NB4 (cell line): ENCODE measurements around the gene SYNDIG1.

Experiments used
- DNase-seq: peaks from one replicate; pipeline ENCODE4 v3.0.0; 2010; ENCODE audit warnings: low read depth
- H3K4me3 ChIP-seq: one replicate; pipeline ENCODE4 v1.5.1; 2011; ENCODE audit warnings: mild to moderate bottlenecking, low read depth, low read length, moderate library complexity
- MYC ChIP-seq: IDR thresholded peaks from 2 replicates; pipeline ENCODE4 v1.6.1; 2011; ENCODE audit warnings: low read depth, low read length
- POLR2A ChIP-seq: IDR thresholded peaks from 2 replicates; pipeline ENCODE4 v1.6.1; 2011; ENCODE audit warnings: mild to moderate bottlenecking; ENCODE audit not compliant: insufficient read length; ENCODE audit errors: extremely low read depth
- TF ChIP-seq, protein P1 (sequence below): IDR thresholded peaks from 2 replicates; pipeline ENCODE4 v1.6.1; 2011; ENCODE audit warnings: low read depth, low read length
- TF ChIP-seq, protein P2 (sequence below): IDR thresholded peaks from one replicate; pipeline ENCODE4 v1.5.1; 2012; ENCODE audit warnings: low read depth, low read length

The SYNDIG1 gene

DNA sequence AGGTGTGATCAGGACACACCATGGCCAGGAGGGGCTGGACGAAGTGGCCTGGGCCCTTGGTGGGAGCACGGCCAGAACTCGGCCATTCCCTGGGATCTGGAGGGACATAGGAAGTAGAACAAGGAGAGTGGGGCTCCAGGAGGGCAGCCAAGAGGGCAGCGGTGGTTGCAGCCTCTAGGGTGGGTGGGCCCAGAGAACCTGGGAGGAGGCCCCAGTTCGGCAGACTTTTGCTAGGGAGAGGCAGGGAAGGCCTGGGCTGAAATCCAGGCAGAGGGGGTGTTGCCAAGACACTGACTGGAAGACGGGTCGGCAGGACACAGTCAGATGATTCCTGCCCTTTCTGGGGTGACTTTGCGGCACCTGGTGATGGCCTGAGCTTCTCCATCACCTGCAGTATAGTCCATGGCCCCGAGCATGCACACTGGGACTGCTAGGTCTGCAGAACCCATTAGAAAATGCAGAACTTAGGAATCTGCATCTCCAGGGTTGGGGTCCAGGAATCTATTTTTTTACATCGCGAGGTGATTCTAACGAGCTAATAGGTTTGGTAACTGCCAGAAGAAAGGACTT, 224.8 kb downstream of the SYNDIG1 start:
- H3K4me3 ChIP-seq: no peak overlapping the region
- TF ChIP-seq MYC (no peak), POLR2A (no peak)
- TF ChIP-seq, protein P1, sequence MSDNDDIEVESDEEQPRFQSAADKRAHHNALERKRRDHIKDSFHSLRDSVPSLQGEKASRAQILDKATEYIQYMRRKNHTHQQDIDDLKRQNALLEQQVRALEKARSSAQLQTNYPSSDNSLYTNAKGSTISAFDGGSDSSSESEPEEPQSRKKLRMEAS: no peak
- TF ChIP-seq, protein P2, sequence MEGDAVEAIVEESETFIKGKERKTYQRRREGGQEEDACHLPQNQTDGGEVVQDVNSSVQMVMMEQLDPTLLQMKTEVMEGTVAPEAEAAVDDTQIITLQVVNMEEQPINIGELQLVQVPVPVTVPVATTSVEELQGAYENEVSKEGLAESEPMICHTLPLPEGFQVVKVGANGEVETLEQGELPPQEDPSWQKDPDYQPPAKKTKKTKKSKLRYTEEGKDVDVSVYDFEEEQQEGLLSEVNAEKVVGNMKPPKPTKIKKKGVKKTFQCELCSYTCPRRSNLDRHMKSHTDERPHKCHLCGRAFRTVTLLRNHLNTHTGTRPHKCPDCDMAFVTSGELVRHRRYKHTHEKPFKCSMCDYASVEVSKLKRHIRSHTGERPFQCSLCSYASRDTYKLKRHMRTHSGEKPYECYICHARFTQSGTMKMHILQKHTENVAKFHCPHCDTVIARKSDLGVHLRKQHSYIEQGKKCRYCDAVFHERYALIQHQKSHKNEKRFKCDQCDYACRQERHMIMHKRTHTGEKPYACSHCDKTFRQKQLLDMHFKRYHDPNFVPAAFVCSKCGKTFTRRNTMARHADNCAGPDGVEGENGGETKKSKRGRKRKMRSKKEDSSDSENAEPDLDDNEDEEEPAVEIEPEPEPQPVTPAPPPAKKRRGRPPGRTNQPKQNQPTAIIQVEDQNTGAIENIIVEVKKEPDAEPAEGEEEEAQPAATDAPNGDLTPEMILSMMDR: no peak
- no peak for DNase-seq

DNA sequence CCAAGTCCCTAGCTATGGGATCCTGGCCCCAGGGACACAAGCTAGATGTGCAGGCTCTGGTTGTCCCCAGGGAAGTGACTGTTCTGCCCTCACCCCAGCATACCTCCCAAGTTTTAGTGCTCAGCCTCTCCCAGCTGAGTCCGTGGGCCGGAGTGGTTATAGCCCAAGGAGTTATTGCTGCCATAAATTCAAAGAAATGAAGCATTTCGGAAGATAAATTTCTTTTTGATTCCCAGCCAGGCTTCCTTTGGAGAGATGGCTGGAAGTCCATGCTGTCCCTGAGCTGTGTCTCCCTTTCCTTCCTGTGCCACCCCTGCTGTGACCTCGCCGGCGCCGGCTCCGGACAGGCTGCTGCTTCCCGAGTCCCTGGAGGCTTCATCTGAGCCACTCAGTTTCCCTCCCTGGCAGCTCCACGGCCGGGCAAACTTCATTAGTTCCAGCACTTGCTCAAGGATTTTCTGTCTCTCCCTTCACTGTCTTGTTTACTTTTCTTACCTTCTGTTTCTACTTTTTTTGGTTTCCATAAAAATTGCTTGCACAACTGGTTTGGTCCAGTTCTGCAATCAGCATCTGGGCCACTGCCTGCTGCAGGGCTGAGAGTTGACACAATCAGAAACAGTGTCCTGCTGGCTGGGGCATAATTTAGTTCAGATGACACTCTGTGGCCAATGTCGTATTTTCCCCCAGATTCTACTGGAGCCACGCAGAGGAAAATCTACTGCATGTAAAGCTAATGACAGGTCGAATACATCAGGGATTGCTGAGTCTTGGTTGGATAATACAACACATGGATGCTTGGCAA, 225.5 kb downstream of the SYNDIG1 start:
- TF ChIP-seq POLR2A (no peak), MYC (no peak)
- TF ChIP-seq, protein P2: no peak
- TF ChIP-seq, protein P1: no peak

DNA sequence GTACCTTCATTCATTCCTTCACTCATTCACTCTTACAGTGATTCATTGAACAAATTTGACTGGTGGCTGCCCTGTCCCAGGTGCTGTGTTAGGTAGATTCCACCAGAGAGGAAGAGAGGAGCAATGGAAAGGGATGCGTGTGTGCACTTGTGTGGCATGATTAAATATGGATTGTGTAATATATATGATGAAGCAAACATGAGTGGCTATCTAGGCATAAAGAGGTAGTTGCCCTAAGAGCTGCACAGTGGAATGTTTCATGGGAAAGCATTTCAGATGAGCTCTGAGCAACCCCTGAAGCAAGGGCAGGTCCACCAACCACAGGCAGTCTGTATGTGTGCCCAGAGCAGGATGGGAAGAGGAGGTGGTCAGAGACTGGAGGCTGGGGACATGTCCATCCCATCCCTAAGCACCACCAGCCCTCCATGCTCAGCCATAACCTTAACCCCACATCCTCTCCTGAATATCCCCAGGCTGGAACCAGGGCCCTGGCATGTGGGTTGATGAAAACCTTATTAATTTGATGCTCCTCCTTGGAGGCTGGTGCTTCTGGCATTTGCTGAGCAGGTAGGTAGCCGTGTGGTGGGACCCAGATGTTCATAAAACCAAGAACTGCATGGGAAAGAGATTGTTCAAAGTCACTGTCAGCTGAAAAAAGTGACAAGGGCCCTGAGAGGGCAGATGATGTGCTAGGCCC, 226.2 kb downstream of the SYNDIG1 start:
- H3K4me3 ChIP-seq: no peak overlapping the region
- no peak for DNase-seq
- no peak for TF ChIP-seq POLR2A
- TF ChIP-seq, protein P2: no peak
- TF ChIP-seq MYC: no peak
- TF ChIP-seq, protein P1: no peak

More for the DNA sequence above, 225.5 kb downstream of the SYNDIG1 start:
- no peak for DNase-seq
- H3K4me3 ChIP-seq: no peak overlapping the region

DNA sequence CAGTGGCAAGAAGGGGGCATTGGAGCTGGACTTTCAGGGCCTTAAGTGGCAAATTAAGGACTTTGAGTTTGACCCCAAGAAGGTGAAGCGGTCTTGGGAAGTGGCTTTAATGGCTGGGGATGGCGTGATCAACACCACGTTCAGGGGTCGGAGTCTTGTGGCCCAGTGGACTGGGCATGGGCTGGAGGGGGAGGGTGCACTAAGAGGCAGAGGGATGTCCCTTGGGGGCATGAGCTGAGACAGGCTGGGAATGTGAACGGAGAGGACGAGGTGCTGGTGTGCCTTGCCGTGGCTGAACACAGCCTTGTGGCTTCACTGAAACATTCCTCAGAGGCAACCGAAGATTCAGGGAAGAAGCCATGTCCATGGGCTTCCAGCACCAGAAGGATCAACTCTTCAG, 227.0 kb downstream of the SYNDIG1 start:
- TF ChIP-seq, protein P1: no peak
- TF ChIP-seq MYC (no peak), POLR2A (no peak)
- no peak for DNase-seq

DNA sequence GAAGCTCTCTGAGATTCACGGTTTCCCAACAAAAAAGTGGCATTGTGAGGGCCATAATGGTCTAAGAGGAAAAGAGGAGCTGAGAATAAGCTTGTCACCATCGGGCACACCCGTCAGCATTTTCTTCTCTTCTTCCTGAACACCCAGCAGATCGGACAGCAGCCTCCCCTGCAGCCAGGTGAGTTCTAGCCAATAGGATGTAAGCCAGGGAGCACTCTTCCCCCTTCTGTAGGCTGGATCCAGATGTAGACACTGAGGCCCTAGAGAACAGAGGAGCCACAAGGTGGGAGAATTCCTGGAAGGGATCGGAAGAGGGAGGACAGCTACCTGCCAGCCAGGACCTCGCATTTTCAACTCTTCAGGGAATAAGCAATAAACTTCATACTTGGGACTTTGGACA, 228.0 kb downstream of the SYNDIG1 start:
- no peak overlapping the region for H3K4me3 ChIP-seq
- DNase-seq: no peak
- TF ChIP-seq MYC (no peak), POLR2A (no peak)
- TF ChIP-seq, protein P1: no peak
- TF ChIP-seq, protein P2: no peak

More for the DNA sequence above, 227.0 kb downstream of the SYNDIG1 start:
- H3K4me3 ChIP-seq: no peak overlapping the region
